Small intestine (tissue), 7 donors: Measurements from ENCODE around the gene GBX1. TPM values are rescaled to one million over a fixed set of nuclear protein-coding genes. Genes with fewer than 3 reads are reported as not detected.

Source experiments
- DNase-seq, 2 donors: peaks; one replicate each; pipeline versions ENCODE4 v3.0.0 to v3.0.0-alpha.2; 2013
- FAIRE-seq: peaks from 2 replicates; lab custom pipeline; 2012; peaks lifted over from hg19 to GRCh38; lab: Jason Lieb, UNC
- H3K27ac ChIP-seq, 3 donors: one replicate each; pipeline ENCODE4 v1.5.1; 2013; ENCODE audit warnings: low read length in 2 of 3, mild to moderate bottlenecking in 2 of 3, control low read depth in 1 of 3, inconsistent platforms in 1 of 3, low read depth in 1 of 3, moderate library complexity in 1 of 3
- H3K27me3 ChIP-seq, 3 donors: one replicate each; pipeline ENCODE4 v1.6.1; 2013; ENCODE audit warnings: low read length in 3 of 3, inconsistent platforms in 1 of 3; ENCODE audit not compliant: control insufficient read depth in 3 of 3, insufficient read depth in 3 of 3
- H3K36me3 ChIP-seq, 3 donors: one replicate each; pipeline ENCODE4 v1.6.1; 2013; ENCODE audit warnings: low read length in 3 of 3, inconsistent platforms in 1 of 3, low read depth in 1 of 3, mild to moderate bottlenecking in 1 of 3, moderate library complexity in 1 of 3; ENCODE audit not compliant: control insufficient read depth in 3 of 3, insufficient read depth in 2 of 3
- H3K4me1 ChIP-seq, 3 donors: one replicate each; pipeline ENCODE4 v1.6.1; 2013; ENCODE audit warnings: low read length in 2 of 3, inconsistent platforms in 1 of 3, low read depth in 1 of 3, mild to moderate bottlenecking in 1 of 3, moderate library complexity in 1 of 3; ENCODE audit not compliant: control insufficient read depth in 3 of 3, insufficient read depth in 2 of 3
- H3K4me3 ChIP-seq, 3 donors: one replicate each; pipeline ENCODE4 v1.5.1; 2013; ENCODE audit warnings: low read length in 3 of 3, control low read depth in 1 of 3, inconsistent platforms in 1 of 3, low read depth in 1 of 3, mild to moderate bottlenecking in 1 of 3, moderate library complexity in 1 of 3
- H3K9me3 ChIP-seq, 2 donors: one replicate each; pipeline ENCODE4 v1.6.1; 2013; ENCODE audit warnings: low read depth in 1 of 2, low read length in 1 of 2; ENCODE audit not compliant: control insufficient read depth in 2 of 2, insufficient read depth in 1 of 2
- WGBS, 3 donors: extraction: QIAGEN DNeasy Blood & Tissue Kit; methylation state at CpG; one replicate each; pipeline ENCODE4 v1.1.7; 2013; 5-methylcytosine and 5-hydroxymethylcytosine counted together
- polyA plus RNA-seq, 4 donors: library from polyadenylated mRNA; stranded (reverse) in 3 of 4; unstranded in 1 of 4; fragments of 200-250 nt in 3 of 4; fragments of 120-200 nt in 1 of 4; gene quantifications; one replicate each; pipeline versions ENCODE4 v1.2.1 to v1.2.3, GENCODE V29; 2013
- donor health status: healthy with polysubstance abuse.
- donor health status: control.
- donor health status: control.
- donor health status: Bipolar disorder and iron deficiency.
- donor health status: healthy.

Gene GBX1
- polyA plus RNA-seq, 4 donors: 0.06 TPM; not detected in 3

DNA sequence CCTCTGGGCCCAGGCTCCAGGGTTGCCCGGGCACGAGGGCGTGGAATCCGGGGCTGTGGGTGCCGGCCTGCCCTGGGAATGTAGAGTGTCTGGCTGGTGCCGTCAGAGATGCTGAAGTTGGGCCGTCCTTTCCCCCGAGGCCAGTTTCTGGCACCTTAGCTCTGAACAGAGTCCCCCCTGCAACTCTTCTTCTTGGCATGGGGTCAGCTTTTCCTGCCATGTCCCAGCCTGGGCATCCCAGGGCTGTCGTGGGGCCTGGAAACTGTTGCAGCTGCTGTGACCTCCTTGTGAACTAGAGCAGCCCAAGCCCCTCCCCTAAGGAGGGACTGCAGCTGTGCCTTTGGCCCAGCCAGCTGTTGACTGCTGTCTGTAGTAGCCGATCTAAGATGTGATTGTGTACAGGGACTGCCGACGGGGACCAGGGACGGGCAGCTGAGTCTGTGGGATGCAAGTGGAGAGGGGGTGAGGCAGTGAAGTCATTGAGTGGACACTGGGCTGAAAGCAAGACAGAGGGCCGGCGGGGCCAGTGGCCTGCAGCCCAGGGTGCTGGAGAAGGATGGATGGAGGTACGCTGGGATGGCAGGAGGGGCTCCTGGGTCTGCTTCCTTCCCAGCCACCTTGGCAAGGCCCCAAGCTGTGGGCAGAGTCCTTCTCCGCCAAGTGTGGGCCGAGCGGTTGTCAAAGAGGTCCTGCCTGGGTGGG is 35.8 kb downstream of the GBX1 start:
- Histone ChIP-seq H3K9me3 (peaks cover 0 to 17% of the 10 kb centered on the region in 2 donors), H3K4me1 (peaks cover 0 to 14% (median 0%) of the 10 kb centered on the region in 3 donors), H3K4me3 (no peak overlapping the region), H3K27me3 (no peaks in the 10 kb centered on the region), H3K36me3 (peaks cover 6 to 100% (median 9%) of the 10 kb centered on the region in 3 donors), H3K27ac (no peak overlapping the region)
- no peak for FAIRE-seq
- 77 to 94% (median 85%) methylated on average over 19 of the region's 19 CpGs for WGBS, 3 donors
- DNase-seq: no peak

DNA sequence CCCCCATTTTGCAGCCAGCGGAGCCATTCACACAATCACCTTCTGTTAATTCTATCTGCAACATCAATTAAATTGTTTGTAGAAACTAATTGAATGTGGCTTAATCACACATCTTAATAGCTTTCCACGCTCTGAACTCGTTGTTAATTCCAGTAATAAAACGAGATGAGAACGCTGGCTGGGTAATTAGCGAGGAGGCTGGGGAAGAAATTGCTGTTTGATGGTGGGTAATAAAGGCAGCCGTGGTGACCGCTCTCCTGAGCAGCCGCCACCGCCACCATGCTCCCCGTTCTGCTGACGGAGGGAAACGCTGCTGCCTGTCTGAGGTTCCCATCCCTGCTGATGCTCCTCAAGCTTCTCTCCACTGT is 36.3 kb downstream of the GBX1 start:
- no peak overlapping the region for H3K4me3 ChIP-seq
- no peaks in the 10 kb centered on the region for H3K27me3 ChIP-seq
- FAIRE-seq (no peak), DNase-seq (no peak)
- H3K4me1 ChIP-seq: peaks cover 0 to 18% (median 0%) of the 10 kb centered on the region in 3 donors
- peaks cover 6 to 97% (median 9%) of the 10 kb centered on the region in 3 donors for H3K36me3 ChIP-seq
- no peak overlapping the region for H3K27ac ChIP-seq
- WGBS, 3 donors: 81 to 83% (median 81%) methylated on average over 13 of the region's 13 CpGs
- peaks cover 0 to 17% of the 10 kb centered on the region in 2 donors for H3K9me3 ChIP-seq

DNA sequence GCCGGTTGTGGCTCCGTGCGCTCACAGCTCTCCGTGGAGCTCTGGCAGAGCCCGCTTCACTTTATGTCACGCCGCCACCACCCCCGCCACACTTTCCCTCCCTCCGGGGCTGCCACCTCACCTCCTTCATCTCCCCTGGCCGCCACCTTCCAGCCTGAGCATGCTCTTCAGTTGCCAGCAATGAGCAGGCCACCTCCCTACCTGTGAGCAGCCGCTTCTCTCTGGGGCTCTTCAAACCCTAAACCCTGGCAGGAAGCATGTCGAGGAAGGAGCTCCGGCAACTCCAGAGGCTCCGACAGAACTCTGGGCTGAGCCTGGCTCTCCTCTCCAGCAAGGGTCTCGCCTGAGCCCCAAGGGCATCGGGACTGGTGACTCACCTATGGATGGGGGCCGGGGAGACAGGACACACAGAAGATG is 36.7 kb downstream of the GBX1 start:
- Histone ChIP-seq H3K4me1 (peaks cover 0 to 22% (median 0%) of the 10 kb centered on the region in 3 donors), H3K27ac (no peak overlapping the region), H3K9me3 (peaks cover 0 to 17% of the 10 kb centered on the region in 2 donors), H3K4me3 (no peak overlapping the region), H3K36me3 (peaks cover 6 to 92% (median 9%) of the 10 kb centered on the region in 3 donors), H3K27me3 (no peaks in the 10 kb centered on the region)
- DNase-seq (no peak), FAIRE-seq (no peak)
- WGBS, 3 donors: 93 to 97% (median 94%) methylated on average over 17 of the region's 17 CpGs

DNA sequence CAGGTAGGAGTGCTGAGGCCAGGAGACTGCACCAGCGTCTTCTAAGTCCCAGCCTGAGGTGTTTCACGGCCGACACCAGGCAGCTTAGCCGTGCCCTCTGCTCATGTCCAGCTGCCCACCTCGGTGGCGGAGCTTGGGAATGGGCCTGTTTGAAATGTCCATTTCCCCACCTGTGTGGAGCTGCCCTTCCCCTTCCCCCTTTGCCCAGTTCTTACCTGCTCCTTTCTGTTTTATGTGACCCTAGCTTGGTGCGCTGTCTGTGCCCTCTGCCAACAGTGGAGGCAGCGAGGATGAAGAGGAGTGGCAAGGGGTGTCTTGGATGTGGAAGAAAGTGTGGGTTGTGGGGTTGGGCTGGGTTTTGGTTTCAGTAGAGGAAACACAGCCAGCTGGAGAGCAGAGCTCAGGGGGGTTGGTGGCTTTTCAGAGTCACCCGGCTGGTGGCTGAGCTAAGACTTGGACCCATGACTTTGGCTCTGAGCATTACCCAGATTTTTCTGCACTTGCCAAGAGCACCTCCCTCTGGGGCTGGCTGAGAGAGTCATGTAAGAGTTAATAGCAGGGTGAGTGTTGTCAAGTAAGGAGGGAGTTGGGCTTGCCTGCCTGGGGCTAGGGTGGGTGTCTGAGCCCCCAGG is 37.4 kb downstream of the GBX1 start:
- Histone ChIP-seq H3K27me3 (no peaks in the 10 kb centered on the region), H3K36me3 (peaks cover 6 to 88% (median 9%) of the 10 kb centered on the region in 3 donors), H3K27ac (peak overlapping the region in 2 of 3 donors; percentile 20 to 59), H3K4me3 (no peak overlapping the region), H3K9me3 (peaks cover 0 to 17% of the 10 kb centered on the region in 2 donors), H3K4me1 (peaks cover 0 to 28% (median 0%) of the 10 kb centered on the region in 3 donors)
- FAIRE-seq (no peak), DNase-seq (no peak)
- 85 to 88% (median 88%) methylated on average over 9 of the region's 9 CpGs for whole genome bisulfite sequencing, 3 donors

DNA sequence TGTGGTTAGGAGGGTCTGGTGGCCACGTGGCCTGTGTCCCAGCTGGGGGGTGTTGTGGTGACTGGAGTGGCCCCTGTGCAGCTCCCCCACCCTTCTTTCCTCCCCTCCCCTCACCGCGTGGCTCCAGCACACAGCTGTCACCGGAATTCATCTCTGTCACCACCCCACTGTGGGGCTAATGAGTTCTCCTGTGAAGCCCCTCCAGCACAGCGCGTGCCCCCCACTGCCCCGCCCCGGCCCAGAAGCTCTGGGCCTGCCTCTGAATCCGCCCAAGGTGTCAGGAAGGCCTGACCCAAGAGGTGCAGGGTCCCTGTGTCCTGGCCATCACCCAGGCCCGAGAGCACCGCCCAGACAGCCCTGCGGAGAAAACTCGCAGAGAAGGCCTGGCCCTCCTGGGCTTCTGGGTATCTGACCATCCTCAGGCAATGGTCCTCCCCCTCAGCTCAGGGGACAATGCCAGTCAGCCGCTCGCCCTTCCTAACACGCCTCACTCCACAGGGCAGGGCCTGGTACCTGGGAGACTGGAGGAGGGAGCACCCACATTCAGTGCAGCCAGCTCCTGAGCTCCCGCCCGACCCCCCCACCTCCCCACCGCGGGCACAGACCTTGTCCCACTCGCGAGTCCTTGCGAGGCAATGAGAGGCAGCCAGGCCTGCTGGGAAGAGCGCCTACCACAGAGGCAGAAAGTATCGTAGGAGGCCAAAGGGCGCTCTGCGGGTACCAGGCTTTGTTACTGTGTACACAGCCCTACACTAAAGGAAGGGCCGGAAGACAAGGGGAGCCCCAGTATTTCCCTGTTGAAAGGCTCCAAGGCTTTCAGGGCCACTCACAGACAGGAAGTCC is 38.2 kb downstream of the GBX1 start:
- peak; percentile 30 to 71 for DNase-seq
- FAIRE-seq: no peak
- WGBS, 3 donors: 66 to 78% (median 70%) methylated on average over 23 to 28 of the region's 28 CpGs

DNA sequence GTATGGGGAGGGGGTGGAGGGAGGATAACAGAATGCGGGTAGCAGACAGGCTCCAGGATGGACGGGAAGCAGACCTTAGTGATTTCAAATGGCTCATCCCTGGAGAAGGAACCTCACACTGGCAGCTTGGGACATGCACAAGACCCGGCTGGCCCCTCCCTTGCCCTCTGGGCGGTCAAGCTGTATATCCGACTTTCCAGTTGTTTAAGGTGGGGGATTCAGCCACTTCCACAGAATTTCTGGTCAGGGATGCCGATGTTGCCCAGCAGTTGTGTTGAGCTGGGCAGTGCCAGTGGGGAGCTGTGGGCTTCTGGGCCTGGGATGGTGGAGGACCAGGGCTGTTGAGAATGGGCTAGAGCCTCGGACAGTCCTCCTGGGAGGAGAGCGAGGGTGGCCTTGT is 38.8 kb downstream of the GBX1 start:
- FAIRE-seq: no peak
- Histone ChIP-seq H3K27ac (no peak overlapping the region), H3K9me3 (peaks cover 0 to 17% of the 10 kb centered on the region in 2 donors), H3K36me3 (peaks cover 6 to 87% (median 9%) of the 10 kb centered on the region in 3 donors), H3K4me3 (no peak overlapping the region), H3K4me1 (peaks cover 0 to 29% (median 0%) of the 10 kb centered on the region in 3 donors), H3K27me3 (no peaks in the 10 kb centered on the region)
- WGBS, 3 donors: 89 to 91% (median 91%) methylated on average over 8 of the region's 8 CpGs
- DNase-seq: no peak

More for the DNA sequence above, 38.2 kb downstream of the GBX1 start:
- Histone ChIP-seq H3K36me3 (peaks cover 6 to 88% (median 9%) of the 10 kb centered on the region in 3 donors), H3K27me3 (no peaks in the 10 kb centered on the region), H3K9me3 (peaks cover 0 to 17% of the 10 kb centered on the region in 2 donors), H3K4me1 (peaks cover 0 to 29% (median 0%) of the 10 kb centered on the region in 3 donors), H3K27ac (peak overlapping the region in 2 of 3 donors; percentile 20 to 59), H3K4me3 (no peak overlapping the region)

DNA sequence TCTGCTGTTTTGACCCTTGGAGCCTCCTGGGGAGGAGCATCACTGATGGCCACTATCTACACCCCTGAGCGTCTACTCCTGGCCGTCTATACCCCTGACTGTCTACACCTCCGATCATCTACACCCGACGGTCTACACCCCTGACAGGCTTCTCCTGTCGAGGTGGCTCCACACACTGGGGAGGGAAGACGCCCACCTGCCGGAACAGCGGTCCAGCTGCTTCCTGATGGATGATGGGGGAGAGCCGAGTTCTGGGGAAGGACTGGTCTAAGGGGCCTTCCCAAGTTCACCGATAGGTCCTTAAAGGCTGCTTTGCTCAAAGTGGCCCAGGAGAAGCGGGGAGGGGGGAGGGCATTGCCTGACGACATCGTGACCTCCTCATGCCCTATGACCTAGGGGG is 39.4 kb downstream of the GBX1 start:
- no peaks in the 10 kb centered on the region for H3K27me3 ChIP-seq
- FAIRE-seq: no peak
- peaks cover 0 to 29% (median 0%) of the 10 kb centered on the region in 3 donors for H3K4me1 ChIP-seq
- peaks cover 0 to 11% of the 10 kb centered on the region in 2 donors for H3K9me3 ChIP-seq
- DNase-seq: no peak
- 81 to 87% (median 85%) methylated on average over 12 to 14 of the region's 14 CpGs for WGBS, 3 donors
- H3K4me3 ChIP-seq: no peak overlapping the region
- H3K27ac ChIP-seq: no peak overlapping the region
- H3K36me3 ChIP-seq: peaks cover 6 to 87% (median 9%) of the 10 kb centered on the region in 3 donors
